Measurements from ENCODE around the gene DTX1. TPM values are rescaled to one million over a fixed set of nuclear protein-coding genes. Genes with fewer than 3 reads are reported as not detected.

Gene DTX1
- total and polyA plus RNA-seq, 4 donors: 2.1 to 33.2 (median 10.0) TPM

GRCh38 chr12:113133036-113133435 lies 76.5 kb downstream of the DTX1 start:
- no peak for DNase-seq (ENCODE audit: low spot score)
- peaks cover 0 to 5% (median 1%) of the 10 kb centered on the region in 4 donors for H3K27me3 ChIP-seq (ENCODE audit: control insufficient read depth in 4 of 4, insufficient read depth in 4 of 4, low read length in 3 of 4)
- WGBS: 67% methylated on average over 6 of the region's 6 CpGs
- no peak overlapping the region for H3K9ac ChIP-seq (ENCODE audit: low read depth in 1 of 2, low read length in 2 of 2)
- no peaks in the 10 kb centered on the region for H3K9me3 ChIP-seq (ENCODE audit: control insufficient read depth in 4 of 4, low read length in 3 of 4)
- H3K4me1 ChIP-seq (ENCODE audit: control insufficient read depth in 4 of 4, insufficient read depth in 4 of 4, low read length in 3 of 4): peaks cover 0 to 4% (median 3%) of the 10 kb centered on the region in 4 donors
- H3K36me3 ChIP-seq (ENCODE audit: control insufficient read depth in 4 of 4, insufficient read depth in 3 of 4, low read depth in 1 of 4, low read length in 3 of 4): no peaks in the 10 kb centered on the region
- H3K27ac ChIP-seq (ENCODE audit: low read depth in 1 of 2, low read length in 2 of 2): no peak overlapping the region
- TF ChIP-seq, protein P1, sequence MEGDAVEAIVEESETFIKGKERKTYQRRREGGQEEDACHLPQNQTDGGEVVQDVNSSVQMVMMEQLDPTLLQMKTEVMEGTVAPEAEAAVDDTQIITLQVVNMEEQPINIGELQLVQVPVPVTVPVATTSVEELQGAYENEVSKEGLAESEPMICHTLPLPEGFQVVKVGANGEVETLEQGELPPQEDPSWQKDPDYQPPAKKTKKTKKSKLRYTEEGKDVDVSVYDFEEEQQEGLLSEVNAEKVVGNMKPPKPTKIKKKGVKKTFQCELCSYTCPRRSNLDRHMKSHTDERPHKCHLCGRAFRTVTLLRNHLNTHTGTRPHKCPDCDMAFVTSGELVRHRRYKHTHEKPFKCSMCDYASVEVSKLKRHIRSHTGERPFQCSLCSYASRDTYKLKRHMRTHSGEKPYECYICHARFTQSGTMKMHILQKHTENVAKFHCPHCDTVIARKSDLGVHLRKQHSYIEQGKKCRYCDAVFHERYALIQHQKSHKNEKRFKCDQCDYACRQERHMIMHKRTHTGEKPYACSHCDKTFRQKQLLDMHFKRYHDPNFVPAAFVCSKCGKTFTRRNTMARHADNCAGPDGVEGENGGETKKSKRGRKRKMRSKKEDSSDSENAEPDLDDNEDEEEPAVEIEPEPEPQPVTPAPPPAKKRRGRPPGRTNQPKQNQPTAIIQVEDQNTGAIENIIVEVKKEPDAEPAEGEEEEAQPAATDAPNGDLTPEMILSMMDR (IDR thresholded peaks at IDR 0.05; ENCODE audit: low read depth, low read length, missing input control): no peak
- TF ChIP-seq, protein P2, sequence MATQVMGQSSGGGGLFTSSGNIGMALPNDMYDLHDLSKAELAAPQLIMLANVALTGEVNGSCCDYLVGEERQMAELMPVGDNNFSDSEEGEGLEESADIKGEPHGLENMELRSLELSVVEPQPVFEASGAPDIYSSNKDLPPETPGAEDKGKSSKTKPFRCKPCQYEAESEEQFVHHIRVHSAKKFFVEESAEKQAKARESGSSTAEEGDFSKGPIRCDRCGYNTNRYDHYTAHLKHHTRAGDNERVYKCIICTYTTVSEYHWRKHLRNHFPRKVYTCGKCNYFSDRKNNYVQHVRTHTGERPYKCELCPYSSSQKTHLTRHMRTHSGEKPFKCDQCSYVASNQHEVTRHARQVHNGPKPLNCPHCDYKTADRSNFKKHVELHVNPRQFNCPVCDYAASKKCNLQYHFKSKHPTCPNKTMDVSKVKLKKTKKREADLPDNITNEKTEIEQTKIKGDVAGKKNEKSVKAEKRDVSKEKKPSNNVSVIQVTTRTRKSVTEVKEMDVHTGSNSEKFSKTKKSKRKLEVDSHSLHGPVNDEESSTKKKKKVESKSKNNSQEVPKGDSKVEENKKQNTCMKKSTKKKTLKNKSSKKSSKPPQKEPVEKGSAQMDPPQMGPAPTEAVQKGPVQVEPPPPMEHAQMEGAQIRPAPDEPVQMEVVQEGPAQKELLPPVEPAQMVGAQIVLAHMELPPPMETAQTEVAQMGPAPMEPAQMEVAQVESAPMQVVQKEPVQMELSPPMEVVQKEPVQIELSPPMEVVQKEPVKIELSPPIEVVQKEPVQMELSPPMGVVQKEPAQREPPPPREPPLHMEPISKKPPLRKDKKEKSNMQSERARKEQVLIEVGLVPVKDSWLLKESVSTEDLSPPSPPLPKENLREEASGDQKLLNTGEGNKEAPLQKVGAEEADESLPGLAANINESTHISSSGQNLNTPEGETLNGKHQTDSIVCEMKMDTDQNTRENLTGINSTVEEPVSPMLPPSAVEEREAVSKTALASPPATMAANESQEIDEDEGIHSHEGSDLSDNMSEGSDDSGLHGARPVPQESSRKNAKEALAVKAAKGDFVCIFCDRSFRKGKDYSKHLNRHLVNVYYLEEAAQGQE (IDR thresholded peaks at IDR 0.05): no peak
- TF ChIP-seq NR2F2 (IDR thresholded peaks at IDR 0.05) (no peak), TAF1 (conservative IDR thresholded peaks at IDR 0.05) (no peak), HNF4A (conservative IDR thresholded peaks at IDR 0.05) (no peak), EGR1 (IDR thresholded peaks at IDR 0.05; ENCODE audit: low read depth in 2 of 2) (no peak), RAD21 (IDR thresholded peaks at IDR 0.05) (no peak), ZBTB33 (IDR thresholded peaks at IDR 0.05) (no peak), HNF4G (IDR thresholded peaks at IDR 0.05) (no peak), FOXA1 (IDR thresholded peaks at IDR 0.05) (no peak), JUND (IDR thresholded peaks at IDR 0.05) (no peak), YY1 (IDR thresholded peaks at IDR 0.05) (no peak), MAX (IDR thresholded peaks at IDR 0.05) (no peak), FOXA2 (IDR thresholded peaks at IDR 0.05) (no peak), SP1 (IDR thresholded peaks at IDR 0.05) (no peak), GABPA (IDR thresholded peaks at IDR 0.05 in 1 of 2, conservative IDR thresholded peaks at IDR 0.05 in 1 of 2) (no peak), RXRA (IDR thresholded peaks at IDR 0.05) (no peak)
- TF ChIP-seq, protein P3, sequence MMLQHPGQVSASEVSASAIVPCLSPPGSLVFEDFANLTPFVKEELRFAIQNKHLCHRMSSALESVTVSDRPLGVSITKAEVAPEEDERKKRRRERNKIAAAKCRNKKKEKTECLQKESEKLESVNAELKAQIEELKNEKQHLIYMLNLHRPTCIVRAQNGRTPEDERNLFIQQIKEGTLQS (IDR thresholded peaks at IDR 0.05): no peak
- H3K4me3 ChIP-seq (ENCODE audit: low read depth in 1 of 3, low read length in 3 of 3): no peak overlapping the region

Data from liver (tissue), 9 donors.